Hematopoietic multipotent progenitor cell treated with erythropoietin and hydrocortisone succinate and interleukin-3 and kit ligand, for 4 days (in vitro differentiated cells): Measurements from ENCODE around the gene TRIOBP.
A peak's percentile ranks its signal among the peaks of the same experiment; 100 is the strongest.
"Not testable (repeated sequence)": the region's sequence is repeated elsewhere in the genome, so short reads cannot be mapped to it uniquely, and the experiment has no call there.

Source experiments
- DNase-seq: peaks from one replicate; pipeline ENCODE4 v3.0.0-alpha.2; 2015

TRIOBP gene, protein sequence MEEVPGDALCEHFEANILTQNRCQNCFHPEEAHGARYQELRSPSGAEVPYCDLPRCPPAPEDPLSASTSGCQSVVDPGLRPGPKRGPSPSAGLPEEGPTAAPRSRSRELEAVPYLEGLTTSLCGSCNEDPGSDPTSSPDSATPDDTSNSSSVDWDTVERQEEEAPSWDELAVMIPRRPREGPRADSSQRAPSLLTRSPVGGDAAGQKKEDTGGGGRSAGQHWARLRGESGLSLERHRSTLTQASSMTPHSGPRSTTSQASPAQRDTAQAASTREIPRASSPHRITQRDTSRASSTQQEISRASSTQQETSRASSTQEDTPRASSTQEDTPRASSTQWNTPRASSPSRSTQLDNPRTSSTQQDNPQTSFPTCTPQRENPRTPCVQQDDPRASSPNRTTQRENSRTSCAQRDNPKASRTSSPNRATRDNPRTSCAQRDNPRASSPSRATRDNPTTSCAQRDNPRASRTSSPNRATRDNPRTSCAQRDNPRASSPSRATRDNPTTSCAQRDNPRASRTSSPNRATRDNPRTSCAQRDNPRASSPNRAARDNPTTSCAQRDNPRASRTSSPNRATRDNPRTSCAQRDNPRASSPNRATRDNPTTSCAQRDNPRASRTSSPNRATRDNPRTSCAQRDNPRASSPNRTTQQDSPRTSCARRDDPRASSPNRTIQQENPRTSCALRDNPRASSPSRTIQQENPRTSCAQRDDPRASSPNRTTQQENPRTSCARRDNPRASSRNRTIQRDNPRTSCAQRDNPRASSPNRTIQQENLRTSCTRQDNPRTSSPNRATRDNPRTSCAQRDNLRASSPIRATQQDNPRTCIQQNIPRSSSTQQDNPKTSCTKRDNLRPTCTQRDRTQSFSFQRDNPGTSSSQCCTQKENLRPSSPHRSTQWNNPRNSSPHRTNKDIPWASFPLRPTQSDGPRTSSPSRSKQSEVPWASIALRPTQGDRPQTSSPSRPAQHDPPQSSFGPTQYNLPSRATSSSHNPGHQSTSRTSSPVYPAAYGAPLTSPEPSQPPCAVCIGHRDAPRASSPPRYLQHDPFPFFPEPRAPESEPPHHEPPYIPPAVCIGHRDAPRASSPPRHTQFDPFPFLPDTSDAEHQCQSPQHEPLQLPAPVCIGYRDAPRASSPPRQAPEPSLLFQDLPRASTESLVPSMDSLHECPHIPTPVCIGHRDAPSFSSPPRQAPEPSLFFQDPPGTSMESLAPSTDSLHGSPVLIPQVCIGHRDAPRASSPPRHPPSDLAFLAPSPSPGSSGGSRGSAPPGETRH (N-terminal part only)

DNA sequence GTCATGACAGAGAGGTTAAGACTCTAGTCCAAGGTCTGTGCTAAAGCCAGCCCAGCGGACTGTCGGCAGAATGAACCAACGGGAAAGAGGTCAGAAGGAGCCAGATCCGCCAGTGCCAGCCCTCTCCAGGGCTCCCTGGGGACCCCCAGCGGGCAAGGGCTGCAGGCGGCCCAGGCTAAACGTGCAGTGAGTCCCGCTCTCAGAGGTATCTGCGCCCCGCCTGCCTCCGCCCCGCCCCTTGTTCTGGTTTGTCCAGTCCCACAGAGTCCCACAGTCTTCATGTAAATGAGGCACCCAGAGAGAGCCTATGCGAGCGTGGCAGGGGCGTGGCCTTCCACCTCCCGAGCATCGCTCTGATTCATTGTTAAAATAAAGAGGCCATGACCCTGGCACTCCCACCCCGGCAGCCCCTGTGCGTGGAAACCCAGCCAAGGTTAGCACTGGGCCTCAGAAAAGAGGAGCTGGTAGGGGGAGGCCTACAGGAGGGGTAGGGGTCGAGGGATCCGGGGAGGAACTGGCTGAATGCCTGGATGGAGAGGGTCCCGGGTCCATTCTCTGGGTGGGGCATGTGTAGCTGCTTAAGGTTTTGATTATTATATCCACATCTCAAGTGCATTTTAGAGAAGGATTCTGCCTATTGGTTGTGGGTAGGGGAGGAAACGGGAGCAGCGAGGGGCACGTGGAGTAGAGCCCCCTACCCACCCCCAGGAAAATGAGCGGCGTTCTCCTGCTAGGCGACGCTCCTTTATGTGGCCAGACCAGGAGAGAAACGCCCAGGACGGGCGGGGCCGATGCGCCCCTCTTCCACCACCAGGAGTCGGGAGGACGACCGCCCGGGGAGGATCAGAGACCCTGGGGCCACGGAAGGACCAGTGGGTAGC is at the start of gene TRIOBP:
TSS of gene TRIOBP (plus strand) at position 392 of the 881 bp plus-strand sequence. CDS start 4,318 bp downstream, outside the sequence.
- DNase-seq = peak; percentile 99

DNA sequence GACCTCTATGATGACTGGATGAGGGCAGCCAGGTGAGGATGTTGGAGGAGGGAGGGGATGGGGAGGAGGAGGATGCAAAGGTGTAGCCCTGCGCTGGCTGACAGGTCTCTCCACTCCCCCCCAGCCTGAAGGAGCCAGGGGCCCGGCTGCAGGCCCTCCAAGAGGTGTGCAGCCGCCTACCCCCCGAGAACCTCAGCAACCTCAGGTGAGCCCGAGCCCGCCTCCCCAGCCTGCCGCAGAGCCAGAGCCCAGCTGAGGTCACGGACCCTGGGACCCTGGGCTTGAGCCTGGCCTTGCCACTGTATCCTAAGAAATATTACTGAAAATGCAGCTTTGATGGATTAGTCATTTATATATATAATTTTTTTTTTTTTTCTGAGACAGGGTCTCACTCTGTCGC is 49.5 kb upstream of the TRIOBP start:
- DNase-seq = no peak

DNA sequence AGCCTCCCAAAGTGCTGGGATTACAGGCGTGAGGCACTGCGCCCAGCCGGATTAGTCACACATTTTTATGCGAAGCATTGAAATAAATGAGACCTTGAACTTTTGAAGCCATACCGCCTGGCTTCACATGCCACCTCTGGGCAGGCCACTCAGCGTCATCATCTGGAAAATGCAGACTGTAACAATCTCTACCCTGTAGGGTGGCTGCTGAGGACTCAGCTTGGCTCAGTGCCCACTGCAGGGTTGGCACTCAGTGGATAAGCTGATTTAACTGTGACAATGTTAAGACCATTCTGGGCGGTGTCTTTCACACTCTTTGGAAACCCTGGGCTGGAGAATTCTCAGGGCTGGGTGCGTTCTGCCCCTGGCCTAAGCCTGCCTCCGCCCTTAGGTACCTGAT is 48.9 kb upstream of the TRIOBP start:
- DNase-seq = peak; percentile 89

DNA sequence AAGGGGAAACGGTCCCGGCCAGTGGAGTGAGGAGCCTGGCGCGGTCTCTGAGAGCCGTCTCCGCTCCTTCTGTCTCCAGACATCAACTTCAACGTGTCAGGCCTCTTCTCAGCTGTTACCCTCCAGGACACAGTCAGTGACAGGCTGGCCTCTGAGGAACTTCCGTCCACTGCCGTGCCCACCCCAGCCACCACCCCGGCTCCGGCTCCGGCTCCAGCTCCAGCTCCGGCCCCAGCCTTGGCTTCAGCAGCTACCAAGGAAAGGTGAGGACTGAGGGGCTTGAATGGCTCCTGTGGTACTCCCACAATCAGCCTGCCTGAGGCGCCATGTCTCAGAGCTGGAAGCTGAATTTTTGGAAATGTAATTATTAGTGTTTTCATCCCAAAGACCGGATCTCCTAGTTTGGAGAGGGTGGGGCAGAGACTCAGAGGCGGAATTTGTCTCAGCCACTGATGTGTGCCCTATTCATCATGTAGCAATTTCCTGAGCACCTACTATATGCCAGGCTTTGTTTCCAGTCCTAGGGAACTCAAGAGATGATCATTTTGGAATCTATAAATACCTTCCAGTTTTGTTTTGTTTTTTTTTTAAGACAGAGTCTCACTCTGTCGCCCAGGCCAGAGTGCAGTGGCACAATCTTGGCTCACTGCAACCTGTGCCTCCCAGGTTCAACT is 46.2 kb upstream of the TRIOBP start:
- no peak for DNase-seq

DNA sequence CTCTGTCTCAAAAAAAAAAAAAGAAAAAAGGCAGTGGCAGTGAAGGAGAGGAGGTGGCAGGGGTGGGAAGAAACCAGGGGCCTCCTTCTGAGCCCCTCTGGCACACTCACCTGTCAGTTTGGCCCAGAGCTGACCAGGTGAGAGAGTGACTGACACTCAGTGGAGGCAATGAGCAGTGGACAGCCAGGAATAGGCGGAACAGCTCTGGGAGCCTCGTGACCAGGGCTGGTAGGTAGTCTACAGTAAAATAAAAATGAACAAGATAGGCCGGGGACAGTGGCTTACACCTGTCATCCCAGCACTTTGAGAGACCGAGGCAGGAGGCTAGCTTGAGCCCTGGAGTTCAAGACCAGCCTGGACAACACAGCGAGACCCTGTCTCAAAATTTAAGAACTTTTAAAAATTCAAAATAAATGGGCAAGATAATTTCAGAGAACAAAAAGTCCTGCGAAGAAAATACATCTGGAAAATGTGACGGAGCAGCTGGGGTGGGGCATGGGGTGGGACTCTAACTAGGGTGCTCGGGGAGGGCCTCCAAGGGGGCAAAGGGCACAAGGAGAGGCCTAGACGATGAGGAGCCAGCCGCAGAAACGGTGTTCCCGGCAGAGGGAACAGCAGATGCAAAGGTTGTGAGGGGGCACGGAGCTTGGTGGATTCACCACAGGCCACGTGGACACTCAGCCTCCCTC is 42.1 kb upstream of the TRIOBP start:
- no peak for DNase-seq

DNA sequence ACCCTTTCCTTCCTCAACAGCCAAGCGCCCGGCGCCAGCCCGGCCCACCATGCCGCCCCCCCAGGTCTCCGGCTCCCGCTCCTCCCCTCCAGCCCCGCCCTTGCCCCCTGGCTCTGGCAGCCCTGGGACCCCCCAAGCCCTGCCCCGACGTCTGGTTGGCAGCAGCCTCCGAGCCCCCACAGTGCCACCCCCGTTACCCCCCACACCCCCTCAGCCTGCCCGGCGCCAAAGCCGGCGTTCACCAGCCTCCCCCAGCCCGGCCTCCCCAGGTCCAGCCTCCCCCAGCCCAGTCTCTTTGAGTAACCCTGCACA is 41.6 kb upstream of the TRIOBP start:
- DNase-seq = no peak

DNA sequence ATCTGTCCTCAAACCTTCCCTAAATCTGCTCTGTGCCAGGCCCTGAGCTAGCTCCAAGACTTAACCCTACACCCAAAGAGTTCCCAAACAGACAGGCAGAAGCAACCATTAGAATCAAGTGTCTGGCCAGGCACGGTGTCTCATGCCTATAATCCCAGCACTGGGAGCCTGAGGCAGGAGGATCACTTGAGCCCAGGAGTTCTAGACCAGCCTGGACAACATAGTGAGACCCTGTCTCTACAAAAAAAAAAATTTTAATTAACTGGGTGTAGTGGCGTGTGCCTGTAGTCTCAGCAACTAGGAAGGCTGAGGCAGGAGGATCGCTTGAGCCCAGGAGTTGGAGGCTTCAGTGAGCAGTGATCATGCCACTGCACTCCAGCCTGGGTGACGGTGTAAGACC is 40.3 kb upstream of the TRIOBP start:
- DNase-seq = not testable (repeated sequence)

DNA sequence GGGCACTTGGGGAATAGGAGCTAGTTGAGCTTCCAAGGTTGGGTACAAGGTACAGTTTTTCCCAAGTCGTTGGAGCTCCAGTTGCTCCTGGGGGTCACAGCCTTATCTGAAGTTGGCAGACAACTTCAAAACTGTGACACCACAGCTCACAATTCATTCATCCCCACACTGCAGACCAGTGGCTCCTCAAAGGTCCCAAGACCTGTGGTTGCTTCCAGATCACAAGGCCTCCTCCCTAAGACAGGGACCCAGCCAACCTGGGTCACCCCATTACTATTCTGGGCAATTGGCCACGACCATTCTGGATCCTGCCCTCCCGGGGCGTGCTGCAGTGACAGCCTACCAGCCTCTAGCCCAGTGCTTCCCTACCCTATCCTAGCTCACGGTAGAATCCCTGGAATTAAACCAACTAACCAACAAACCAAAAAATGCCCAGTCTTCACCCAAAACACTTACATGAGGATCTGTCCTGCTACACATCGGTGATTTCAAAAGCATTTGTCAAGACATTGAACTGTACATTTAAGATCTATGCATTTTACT is 39.2 kb upstream of the TRIOBP start:
- peak; percentile 69 for DNase-seq

DNA sequence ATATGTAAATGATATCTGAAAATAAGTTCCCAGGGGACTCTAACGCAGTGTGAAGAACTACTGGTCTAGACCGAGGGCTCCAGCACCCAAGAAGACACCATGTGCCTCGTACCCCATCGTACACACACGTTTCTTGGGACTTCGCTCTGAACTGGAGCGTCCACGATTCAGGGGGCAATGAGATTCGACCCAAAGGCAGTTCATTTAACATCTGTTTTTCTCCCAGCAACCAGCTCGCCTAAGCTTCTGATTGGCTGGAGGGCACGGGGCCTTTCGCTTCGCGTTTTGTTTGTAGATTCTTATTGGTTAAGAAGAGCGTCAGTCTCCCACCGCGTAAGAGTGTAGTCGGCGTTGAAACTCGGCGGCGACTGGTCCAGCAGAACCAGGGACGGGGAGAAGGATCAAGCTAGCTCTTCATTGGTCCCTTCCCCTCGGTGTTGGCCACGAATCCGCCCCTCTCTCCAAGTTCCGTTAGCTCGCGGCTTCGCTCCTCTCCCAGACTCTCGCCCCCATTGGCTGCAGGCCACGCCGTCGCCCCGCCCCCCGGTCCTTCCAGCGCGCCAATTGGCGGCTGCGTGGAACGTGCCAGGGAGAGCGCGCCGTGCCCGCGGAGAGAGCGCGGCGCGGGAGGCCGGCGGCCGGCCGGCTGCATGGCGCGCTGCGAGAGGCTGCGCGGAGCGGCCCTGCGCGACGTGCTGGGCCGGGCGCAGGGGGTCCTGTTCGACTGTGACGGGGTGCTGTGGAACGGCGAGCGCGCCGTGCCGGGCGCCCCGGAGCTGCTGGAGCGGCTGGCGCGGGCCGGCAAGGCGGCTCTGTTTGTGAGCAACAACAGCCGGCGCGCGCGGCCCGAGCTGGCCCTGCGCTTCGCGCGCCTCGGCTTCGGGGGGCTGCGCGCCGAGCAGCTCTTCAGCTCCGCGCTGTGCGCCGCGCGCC is 38.4 kb upstream of the TRIOBP start, which contains the start of gene PDXP:
TSS of gene PDXP (plus strand) at position 591 of the 933 bp plus-strand sequence. CDS start at position 651, 60 bp downstream.
- peak; percentile 100 for DNase-seq

DNA sequence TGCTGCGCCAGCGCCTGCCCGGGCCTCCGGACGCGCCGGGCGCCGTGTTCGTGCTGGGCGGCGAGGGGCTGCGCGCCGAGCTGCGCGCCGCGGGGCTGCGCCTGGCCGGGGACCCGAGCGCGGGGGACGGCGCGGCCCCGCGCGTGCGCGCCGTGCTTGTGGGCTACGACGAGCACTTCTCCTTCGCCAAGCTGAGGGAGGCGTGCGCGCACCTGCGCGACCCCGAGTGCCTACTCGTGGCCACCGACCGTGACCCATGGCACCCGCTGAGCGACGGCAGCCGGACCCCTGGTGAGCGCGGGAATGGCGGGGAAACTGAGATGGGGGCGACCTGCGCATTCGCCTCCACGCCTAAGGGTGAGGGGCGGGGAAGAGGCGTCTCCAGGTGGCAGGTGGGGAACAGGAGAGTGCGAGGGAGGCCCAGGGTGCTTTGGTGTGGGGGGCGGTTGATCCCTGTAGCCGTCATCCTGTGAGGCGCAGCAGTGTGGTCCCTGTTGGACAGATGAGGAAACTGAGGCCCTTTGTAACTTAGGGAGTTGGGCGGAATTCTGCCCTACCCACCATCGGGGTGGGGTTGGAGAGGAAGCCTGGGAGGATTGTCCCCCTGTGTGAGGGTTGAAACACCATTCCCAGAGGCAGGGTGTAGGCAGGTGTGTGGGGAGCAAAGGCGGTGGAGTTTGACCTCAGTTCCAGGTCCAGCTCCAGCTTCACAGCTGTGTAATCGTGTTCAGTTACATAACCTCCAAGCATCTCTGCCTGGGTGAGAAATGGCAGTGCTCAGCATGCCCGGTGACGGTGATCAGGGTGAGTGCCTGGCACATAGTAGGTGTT is 37.6 kb upstream of the TRIOBP start:
- DNase-seq = peak; percentile 66

DNA sequence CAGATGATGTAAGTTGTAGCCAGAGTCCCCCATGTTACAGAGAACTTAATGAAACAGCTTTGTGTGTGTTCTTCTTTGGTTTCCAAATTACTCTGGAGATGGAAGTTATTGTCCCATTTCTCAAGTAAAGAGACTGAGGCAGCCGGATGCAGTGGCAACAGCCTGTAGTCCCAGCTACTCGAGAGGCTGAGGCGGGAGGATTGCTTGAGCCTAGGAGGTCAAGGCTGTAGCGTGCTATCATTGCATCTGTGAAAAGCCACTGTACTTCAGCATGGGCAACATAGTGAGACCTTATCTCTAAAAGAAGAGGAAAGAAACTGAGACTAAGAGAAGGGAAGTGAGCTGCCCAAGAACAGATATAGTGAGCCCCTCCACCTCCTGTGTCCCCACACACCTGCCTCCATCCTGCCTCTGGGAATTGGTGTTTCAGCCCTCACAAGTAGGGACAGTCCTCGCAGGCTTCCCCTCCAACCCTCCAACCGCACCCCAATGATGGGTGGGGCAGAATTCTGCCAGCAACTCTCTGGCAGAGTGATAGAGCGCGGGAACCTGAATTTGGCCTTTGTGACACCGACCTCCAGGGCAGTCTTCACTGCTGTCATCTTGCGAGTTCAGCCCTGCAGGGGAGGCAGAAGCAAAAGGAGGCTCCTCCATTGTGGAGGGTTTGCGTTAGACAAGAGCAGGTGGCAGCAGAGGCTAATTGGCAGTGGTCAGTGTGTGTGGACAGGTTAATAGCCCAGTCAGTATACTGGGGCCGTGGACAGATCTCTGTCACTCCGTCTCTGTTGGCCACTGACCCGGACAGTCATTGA is 36.7 kb upstream of the TRIOBP start:
- DNase-seq = peak; percentile 72

DNA sequence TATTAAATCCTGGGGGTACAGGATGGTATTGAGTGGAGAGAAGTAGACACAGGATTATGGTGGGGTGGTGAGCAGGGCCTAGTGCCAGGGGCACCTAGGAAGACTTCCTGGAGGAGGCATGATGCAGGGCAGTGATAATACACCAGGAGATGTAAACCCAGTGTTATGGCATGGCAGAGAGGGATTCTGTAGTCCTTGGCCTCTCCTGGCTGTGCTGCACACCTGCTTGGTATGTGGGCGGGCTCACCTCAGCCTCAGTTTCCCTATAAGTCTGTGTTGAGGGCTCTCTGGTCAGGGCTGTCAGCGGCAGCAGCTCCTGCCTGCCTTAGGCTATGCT is 36.2 kb upstream of the TRIOBP start:
- DNase-seq = no peak

DNA sequence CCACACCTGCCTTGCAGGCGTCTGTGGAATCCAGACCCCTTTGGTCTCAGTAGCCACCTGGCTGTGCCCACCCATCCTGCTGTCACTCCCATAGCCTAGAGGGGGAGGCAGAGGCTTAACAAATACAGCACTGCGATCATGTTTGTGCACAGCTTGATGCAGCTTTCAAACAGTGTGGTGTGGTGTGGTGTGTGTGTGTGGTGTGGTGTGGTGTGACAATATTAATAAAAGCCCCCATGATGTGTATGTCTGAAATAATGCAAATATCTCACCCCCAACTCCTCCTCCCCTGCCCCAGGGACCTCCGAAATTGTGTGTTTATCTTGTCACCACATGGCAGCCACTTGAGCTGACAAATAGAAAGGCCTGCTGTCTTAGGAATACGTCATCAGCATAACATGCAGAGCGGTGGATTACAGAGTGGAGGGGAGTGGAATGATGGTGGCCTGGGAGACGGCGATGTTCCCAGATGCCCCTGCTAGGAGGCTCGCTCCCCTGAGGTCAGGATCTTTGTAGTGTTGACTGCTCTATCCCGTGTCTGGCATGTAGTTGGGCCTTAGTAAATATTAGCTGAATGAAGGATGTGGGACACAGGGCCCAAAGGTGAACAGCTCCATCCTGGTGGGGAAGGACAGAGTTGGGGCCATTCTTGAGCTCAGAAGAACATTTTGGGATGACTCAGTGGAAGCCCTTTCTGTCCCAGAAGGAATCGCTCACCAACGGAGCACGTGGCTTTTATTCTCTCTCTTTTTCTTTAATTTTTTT is 35.5 kb upstream of the TRIOBP start:
- DNase-seq = peak; percentile 78

DNA sequence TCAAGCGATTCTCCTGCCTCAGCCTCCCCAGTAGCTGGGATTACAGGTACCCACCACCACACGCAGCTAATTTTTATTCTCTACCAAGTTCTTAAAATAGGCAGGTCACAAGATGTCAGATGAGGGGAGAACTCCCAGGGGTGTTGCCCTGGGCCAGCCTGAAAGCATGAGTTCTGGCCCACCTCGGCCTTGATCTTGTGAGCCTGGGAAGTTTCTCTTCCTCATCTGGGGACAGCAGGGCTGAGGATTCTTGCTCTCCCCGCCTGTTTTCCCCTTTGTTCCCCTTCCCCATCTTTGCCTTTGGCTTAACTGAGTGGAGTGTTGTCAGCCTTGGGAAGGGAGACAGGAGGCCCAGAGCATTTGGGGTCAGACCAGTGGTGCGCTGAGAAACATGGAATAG is 34.8 kb upstream of the TRIOBP start:
- no peak for DNase-seq

DNA sequence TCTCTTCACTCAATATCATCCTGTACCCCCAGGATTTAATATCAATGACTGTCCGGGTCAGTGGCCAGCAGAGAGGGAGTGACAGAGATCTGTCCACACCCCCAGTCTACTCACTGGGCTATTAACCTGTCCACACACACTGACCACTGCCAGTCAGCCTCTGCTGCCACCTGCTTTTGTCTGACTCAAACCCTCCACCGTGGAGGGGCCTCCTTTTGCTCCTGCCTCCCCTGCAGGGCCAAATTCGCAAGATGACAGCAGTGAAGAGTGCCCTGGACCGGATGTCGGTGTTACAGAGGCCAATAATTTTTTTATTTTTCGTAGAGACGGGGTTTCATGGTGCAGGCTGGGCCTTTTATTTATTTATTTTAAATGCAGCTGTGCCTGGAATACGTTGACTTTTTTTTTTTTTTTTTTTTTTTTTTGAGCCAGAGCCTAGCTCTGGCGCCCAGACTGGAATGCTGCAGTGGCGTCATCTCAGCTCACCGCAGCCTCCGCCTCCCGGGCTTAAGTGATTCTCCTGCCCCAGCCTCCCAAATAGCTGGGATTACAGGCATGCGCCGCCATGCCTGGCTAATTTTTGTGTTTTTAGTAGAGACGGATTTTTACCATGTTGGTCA is 33.2 kb upstream of the TRIOBP start:
- no peak for DNase-seq
